ENCODE data around the gene CPLX3.

DNA sequence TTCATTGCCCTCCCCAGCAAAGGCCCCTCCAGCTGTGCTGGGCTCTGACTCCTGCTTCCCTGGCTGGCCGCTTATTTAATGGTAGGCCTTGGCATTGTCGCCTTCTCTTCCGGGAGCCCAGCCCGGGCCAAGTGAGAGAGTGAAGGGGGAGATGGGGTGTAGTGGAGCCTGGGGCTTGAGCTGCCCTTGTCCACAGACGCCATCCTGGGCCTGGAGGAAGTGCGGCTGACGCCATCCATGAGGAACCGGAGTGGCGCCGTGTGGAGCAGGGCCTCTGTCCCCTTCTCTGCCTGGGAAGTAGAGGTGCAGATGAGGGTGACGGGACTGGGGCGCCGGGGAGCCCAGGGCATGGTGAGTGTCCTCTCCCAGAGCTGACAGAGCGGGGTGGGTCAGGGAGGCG lies 10.5 kb upstream of the CPLX3 start:
- TF ChIP-seq CTCF (conservative IDR thresholded peaks at IDR 0.05; ENCODE audit: low read length) (no peak), EZH2phosphoT487 (IDR thresholded peaks at IDR 0.05; ENCODE audit: borderline replicate concordance) (no peak)

Data from Loucy (cell line).